GM21528 (cell line): Measurements from ENCODE around the gene LGI4.

ENCODE experiments used
- ATAC-seq: cut with Tn5 transposase; IDR thresholded peaks from one replicate; pipeline ENCODE4 v1.9.1; 2021; ENCODE audit warnings: mild to moderate bottlenecking, moderate library complexity; ENCODE audit not compliant: unreplicated experiment, low FRiP score

Gene LGI4

DNA sequence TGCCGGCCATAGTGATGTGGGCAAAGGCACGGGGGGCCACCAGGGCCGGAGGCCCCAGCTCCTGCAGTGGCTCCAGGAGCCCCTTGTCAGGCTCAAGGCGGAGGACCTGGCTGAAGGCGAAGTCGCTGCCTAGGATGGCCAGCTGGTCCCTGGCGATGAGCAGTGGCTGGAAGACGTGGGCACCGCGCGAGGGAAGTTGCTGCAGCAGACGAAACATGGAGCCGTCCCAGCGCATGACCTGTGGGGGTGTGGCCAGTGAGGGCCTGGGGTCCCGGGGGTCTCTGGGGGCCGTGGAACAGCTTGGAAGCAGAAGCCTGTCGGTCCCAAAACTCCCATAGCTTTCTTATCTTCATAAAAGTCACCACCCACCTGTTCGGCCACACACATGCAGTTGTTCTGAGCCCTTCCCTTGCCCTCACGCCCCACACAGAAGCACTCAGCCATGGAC is 9.6 kb downstream of the LGI4 start:
- no peak for ATAC-seq

DNA sequence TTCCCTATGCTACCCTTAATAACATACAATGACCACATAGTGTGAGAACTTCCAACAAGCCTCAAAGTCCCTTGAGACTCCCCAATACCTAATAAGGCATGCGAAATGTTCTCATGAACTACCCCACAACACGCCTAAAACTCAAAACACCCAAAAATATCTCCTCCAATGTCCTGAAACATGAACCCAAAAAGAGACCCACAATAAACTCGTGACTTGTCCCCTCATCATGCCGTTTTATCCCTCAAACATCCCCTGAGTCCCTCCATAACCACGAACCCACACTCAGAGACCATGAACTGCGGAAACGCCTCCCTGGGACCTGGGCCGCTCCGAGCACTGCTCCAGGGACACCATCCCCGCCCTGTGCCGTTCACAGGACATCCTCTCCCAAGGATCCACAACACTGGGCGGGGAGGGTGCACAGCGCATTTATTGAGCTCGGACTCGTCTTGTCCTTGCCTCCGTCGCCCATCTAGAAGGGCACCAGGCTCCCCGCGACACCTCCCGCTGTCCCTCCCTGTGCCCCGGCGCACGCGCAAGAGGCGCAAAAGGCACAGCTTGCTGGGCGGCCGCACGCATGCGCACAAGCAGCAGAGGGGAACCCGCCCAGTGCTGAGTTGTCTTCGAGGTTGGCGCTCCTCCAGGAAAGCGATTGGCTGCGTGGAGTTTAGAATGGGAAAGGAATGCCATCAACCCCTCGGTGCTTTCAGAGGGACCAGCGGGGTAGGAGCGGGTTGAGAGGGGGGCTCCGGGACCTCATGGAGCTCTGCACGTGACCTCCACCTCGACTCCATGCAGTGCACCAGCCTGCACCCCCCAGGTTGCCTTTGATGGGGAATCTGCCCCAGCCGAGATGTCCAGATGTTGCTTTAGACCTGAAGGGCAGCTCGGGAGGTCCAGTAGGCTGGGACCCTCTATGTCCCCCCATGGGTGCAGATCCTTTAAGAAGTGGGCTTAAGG is 10.5 kb downstream of the LGI4 start:
- ATAC-seq: no peak

DNA sequence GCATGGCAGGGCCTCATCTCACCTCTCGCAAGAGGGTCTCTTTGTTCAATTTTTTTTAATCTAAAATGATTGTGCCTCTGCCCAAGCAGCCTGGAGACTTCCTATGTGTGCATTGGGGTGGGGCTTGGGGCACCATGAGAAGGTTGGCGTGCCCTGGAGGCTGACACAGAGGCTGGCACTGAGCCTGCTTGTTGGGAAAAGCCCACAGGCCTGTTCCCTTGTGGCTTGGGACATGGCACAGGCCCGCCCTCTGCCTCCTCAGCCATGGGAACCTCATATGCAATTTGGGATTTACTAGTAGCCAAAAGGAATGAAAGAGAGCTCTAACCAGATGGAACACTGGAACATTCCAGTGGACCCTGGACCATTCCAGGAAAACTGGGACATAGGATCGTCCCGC is 11.3 kb downstream of the LGI4 start:
- no peak for ATAC-seq

DNA sequence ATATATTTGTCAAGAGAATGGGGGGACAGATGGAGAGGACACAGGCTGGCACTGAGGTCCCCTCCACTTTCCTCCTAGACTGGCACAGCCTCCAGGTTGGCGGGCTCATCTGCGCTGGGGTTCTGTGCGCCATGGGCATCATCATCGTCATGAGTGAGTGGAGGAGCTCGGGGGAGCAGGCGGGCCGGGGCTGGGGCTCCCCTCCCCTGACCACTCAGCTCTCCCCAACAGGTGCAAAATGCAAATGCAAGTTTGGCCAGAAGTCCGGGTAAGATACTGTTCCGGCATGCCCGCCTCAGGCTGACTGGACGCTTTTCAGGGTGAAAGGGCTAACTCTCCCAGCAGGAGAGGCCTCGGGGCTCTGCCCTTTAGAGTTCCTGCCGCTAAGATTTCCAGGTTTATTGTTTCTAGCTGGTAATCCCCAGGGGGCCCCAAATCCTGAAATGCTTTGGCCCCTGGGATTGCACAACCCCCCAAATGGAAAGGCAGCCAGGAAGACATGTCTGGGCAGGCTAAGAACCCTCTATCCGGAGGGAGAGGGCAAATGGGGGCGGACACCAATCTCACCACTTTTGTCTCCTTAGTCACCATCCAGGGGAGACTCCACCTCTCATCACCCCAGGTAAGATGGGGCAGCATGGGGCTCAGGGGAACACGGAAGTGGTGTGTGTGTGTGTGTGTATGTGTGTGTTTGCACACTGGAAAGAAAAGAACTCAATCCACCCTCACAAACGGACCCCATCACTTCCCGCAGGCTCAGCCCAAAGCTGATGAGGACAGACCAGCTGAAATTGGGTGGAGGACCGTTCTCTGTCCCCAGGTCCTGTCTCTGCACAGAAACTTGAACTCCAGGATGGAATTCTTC is 11.9 kb downstream of the LGI4 start:
- ATAC-seq: no peak

DNA sequence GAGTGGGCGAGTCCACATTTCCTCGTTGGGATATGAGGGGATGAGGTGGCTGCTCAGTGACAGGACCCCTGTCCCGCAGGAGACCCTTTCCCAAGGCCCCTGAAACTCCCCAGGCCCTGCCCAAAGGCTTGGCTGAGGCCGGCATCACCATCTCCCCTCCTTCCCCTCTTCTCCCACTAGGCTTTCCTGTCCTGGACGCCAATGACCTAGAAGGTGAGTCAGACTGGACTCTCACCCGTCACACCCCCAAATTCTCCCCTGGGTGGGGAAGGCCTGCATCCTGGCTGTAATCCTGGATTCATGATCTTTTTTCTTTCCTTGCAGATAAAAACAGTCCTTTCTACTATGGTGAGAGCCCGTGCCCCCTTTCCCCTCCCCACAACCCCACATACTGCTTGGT is 14.0 kb downstream of the LGI4 start:
- no peak for ATAC-seq

DNA sequence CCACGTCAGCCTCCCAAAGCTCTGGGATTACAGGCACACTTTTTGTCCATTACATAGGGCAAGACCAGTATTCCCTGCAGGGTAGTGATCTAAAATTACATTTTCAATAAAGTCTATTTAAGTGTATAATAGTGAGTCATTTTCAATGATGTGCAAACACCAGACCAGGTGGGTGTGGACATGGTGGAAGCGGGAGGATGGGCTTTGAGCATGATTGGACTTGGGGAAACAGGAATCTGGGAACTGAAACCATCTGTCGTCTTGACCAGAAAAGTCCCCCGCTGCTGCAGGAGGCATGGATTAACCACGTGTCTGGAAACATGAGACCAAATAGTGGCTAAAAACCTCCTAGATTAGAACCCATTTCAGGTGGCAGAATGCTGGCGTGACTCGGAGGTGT is 14.4 kb downstream of the LGI4 start:
- ATAC-seq: no peak

DNA sequence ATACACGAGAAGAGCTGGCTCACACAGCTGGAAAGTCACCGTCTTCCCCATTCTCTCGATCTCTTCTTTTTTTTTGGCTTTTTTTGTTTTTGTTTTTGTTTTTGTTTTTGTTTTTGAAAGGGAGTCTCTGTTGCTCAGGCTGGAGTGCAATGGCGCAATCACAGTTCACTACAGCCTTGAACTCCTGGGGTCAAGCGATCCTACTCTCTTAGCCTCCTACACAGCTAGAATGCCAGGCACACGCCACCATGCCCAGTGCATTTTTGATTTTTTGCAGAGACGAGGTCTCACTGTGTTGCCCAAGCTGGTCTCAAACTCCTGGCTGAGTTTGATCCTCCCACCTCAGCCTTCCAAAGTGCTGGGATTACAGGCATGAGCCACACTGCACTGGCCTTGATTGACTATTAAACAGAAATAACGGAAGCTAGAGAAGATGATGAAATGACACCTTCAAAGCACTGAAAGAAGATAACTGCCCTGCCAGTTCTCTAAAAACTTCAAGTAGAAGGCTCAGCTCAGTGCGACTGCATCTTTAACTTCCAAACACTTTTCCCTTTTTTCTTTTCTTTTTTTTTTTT is 15.2 kb downstream of the LGI4 start:
- ATAC-seq: no peak

DNA sequence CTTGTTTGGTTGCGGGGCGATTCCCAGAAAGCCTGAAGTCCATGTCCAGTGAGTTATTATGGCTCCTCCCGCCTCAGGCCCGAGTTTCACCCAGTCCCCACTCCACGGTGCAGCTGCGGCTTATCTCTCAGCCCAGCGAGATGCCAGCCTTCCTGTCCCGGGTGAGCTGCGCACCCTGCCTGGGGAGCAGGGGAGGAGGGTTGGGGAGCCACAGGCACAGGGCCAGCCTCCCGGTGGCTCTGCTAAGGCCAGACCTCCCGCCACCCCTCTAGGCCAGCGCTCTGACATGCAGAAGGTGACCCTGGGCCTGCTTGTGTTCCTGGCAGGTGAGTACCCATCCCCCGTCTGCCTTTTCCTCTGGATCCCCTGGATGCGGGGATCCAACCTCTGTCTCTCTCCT is 15.8 kb downstream of the LGI4 start:
- ATAC-seq: no peak

DNA sequence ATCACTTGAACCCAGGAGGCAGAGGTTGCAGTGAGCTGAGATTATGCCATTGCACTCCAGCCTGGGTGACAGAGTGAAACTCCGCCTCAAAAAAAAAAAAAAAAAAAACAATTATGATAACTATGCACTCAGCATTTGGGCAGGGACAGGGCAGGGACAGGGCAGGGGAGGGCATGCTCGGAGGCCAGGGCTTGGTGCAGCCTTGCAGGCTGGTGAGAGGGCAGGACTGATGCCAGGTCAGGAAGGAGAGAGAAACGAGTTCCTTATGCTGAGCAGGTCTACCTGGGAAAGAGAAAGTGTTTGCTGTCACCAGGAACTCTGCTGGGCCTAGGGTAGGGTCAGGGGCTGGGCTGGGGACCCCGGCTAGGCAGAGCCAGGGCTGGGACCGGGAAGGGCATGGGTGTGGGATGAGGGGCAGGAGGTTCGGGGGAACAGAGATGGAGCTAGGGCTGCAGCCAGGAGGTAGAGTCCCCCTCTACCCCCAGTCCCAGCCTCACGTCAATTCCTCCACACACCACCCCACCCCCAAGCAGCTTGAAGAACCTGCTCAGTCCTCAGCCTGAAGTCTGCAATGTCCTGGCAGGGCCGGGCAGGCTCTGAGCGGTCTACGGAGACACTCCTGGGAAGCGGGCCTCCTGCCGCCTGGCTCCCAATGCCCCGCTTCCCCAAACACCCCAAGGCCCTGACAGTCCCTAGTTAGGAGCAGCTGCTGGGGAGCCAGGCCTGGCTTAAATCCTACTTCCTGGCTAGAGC is 16.4 kb downstream of the LGI4 start:
- ATAC-seq: no peak

DNA sequence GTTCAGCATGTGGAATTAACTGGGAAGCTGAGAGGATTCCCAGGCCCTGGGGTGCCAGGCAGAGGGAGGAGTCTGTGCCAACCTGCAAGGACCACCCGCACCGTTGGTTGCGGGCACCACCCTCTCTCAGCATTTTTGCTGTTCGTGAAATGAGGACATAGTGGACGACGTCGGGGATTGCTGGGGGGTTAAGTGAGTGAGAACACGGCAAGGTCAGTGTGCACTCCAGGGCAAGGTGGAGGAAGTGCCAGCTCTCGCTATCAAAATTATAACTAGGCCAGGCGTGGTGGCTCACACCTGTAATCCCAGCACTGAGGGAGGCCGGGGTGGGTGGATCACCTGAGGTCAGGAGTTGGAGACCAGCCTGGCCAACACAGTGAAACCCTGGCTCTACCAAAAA is 17.1 kb downstream of the LGI4 start:
- no peak for ATAC-seq

DNA sequence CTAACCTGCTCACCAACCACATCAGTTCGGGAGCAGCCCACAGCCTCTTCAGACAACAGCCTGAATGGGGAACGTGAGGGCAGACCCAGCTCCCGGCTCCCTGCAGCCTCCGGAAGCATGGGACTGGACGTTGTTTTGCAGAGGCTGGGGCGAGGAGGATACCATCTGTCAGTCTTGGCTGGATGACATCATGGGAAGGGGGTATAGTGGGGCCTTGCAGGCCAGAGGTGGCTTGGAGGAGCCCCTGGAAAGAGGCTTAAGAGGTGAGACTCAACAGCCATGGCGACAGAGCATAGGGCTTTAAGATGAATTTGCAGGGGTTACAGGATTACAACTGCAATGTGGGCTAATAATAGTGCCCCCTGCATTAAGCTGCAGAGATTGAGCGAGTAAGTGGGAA is 17.7 kb downstream of the LGI4 start:
- ATAC-seq: no peak

DNA sequence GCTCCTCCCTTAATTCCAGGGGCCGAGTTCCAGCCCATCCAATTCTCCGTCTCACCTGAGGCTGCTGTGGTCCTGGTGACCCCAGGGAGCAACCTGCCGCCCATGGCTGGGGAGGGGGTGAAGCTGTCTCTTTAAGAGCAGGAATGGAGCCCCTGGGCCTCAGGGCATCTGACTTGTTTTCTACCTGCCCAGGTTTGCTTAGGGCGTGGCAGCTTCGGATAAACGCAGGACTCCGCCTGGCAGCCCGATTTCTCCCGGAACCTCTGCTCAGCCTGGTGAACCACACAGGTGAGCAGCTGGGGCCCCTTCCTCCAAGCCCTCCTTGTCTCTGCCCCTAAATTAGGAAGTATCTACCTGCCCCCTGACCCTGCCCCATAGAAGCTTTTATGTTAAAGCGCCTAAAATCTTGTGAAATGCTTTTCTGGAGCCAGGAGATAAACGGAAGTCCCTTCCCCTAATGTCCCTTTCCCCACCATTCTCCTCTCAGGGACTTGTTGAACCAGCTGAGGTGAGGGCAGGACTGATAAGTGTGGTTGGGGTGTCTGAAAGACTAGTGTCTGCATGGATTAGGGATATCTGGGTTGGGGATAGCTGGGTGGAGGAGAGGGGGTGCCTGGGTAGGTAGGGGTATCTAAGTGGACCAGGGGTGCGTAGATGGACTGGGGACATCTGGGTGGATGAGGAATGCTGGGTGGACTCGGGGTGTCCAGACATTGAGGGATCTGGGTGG is 18.6 kb downstream of the LGI4 start:
- no peak for ATAC-seq

DNA sequence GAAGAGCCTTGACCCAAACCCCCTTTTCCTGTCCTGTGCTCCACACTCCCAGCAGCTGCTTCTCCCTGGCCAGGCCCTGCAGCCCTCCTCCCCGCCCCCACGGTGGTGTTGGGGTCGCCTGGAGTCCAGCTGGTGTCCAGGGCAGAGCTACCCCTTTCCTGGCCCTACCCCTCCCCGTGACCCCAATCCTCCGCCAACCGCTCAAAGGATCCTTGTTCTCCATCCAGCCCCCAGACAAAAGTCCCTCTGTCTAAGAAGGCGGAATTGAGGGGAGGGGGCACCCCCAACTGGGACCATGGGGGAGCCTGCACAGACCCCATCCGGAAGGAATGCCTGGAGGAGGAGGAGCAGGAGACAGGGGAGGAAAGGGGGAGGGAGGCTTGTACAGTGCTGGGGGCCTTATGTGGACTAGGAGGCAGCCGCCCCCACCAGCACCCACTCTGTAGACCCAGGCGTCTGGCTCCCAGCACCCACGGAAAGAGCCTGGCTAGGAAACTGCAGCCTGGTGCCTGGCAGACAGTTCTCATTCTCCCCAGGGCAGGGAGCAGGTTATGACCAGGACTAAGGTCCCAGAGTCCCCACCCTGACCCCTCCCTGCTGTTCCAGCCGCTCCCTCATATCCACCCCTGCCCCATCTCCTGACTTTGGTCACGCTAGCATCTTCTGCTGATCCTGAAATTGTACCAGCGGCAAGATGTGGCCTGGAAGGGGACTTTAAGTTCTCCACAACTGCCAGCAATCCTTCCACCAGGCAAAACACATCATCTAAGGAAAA is 19.5 kb downstream of the LGI4 start, which contains the start of gene FXYD3:
Gene FXYD3, plus strand, starts transcription at position 647 of the 775 bp plus-strand sequence. CDS start 3,554 bp downstream, outside the sequence.
- ATAC-seq: no peak

DNA sequence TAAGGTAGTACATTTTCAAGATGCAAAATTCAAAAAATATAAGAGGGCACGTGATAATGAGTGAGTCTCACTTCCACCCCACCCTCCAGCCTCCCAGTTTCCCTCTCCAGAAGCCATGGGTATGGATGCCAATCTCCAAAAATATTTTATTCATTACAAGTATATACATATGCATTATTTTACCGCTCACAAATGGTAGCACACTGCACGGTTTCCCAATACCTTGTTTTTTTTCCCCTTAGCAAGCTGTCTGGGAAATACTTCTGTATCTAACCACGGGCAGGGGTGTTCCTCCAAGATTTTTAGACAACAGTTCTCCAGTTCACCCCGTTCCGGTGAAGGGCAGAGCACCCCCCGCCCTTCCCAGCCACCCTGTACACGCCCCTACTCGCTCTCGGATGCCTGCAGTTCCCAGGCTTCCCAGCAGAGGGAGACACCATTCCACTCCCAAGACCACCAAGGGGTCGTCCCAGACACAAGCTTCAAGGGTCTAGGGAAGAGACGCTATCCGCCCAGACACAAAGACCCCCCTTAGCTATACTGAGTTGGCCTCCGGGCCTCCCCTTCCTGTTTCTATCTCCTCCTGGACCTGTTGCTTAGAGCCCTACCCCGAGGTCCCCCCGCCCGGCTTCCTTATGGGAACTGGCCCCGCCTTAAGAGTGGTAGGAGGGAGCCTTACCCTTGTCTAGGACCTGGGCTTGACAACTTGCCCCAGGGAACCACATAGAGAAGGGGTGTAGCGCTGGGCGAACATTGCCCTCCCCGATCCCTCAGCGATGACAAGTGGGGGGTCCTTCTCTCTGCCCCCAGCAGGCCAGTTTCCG is 20.3 kb downstream of the LGI4 start:
- no peak for ATAC-seq

DNA sequence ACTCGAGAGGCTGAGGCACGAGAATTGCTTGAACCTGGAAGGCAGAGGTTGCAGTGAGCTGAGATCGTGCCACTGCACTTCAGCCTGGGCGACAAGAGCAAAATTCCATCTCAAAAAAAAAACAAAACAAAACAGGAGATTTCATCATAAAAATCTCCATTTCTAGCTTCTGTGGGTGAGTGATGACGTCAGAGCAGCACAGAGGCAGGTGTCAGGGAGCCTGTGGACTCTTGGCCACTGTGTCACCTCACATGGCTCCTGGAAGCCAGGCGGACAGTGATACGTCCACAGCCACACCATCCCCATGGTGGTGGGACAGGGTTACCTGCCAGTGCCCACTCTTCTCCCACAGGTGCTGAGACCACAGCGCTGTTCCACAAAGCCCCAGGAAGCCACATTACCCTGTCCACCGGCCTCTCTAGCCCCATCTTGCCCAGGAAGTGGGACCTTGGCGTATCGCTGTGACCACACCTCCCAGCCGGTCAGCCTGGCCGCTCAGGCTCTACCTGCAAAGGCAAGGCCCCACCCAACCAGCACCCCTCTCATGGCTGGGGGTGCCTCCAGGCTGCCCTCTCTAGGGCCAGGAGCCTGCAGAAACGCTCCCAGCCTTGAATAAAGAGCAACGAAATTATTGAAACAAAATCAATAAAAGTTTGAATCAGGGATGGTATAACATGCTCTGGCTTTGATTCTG is 21.7 kb downstream of the LGI4 start:
- no peak for ATAC-seq

DNA sequence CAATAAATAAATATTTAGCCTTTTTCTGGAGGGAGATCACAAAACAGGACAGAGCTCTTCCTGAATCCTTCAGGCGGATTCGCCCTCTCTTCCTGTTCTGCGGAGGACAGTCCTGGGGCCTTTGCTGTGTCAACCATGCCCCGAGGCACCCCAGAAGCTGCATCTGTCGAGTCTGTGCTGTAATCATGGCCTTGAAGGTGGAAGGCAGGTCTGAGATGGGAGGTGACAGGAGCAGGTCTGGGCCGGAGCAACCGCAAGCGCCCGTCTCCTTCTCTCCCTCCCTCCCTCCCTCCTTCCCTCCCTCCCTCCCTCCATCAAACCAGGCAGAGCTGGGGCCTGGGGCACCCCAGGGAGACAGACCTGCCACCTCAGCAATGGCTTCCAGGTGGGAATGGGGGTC is 23.9 kb downstream of the LGI4 start:
- ATAC-seq: no peak

DNA sequence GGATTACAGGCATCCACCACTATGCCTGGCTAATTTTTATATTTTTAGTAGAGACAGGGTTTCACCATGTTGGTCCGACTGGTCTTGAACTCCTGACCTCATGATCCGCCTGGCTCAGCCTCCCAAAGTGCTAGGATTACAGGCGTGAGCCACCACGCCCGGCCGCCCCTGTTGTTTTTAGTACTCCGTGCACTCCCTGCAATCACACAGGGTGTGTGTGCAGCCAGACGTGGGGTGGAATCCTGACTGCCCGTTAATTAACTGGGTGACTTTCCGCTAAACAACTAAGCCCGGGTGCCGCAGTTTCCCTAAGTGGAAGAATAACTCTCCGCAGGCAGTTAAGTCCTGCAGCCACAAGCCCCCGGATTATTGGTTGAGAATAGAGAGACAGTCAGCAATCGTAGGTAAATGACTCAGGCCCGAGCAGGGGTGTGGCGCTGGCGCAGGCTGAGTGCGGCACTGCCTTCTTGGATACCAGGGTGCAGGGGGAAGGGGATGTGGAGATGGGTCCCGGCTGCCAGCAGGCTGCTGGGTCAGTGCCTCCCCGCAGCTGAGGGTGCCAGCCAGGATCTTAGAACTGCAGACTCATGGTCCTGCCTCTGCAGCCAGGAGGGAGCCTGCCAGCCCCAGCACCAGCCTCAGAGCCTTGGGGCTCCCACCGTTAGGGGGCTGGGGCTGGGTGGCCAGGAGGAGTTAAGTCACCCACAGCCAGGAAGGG is 25.3 kb downstream of the LGI4 start:
- no peak for ATAC-seq
